Measurements from ENCODE around the gene ZNF827. TPM values are rescaled to one million over a fixed set of nuclear protein-coding genes. Genes with fewer than 3 reads are reported as not detected.

Gene ZNF827
- total RNA-seq, 2 donors from 2014 or later = 5.4 to 13.8 TPM

- Histone ChIP-seq H3K36me3 (replicated peaks in 1 of 2; ENCODE audit: insufficient read depth in 1 of 2, low read depth in 2 of 2) (peaks cover 0 to 2% of the 10 kb centered on the region in 2 donors), H3K4me1 (no peaks in the 10 kb centered on the region), H3K4me3 (no peak overlapping the region), H3K9me3 (no peaks in the 10 kb centered on the region), H3K27ac (no peak overlapping the region), H3K27me3 (no peaks in the 10 kb centered on the region)
- DNase-seq (no peak), ATAC-seq (no peak)
- TF ChIP-seq CTCF (IDR thresholded peaks at IDR 0.05) = no peak
- TF ChIP-seq POLR2A (IDR thresholded peaks at IDR 0.05) = no peak
- intact Hi-C loops (cut with DNase I) = no loop called here
- WGBS, 2 donors = 93 to 97% methylated on average over 2 of the region's 2 CpGs
Observed at GRCh38 chr4:145755802-145756201, 182.8 kb downstream of the ZNF827 start.

- TF ChIP-seq CTCF (IDR thresholded peaks at IDR 0.05) = no peak
- no peak for TF ChIP-seq POLR2A (IDR thresholded peaks at IDR 0.05)
- Histone ChIP-seq H3K27me3 (no peaks in the 10 kb centered on the region), H3K27ac (no peak overlapping the region), H3K4me1 (no peaks in the 10 kb centered on the region), H3K9me3 (no peaks in the 10 kb centered on the region), H3K4me3 (no peak overlapping the region), H3K36me3 (replicated peaks in 1 of 2; ENCODE audit: insufficient read depth in 1 of 2, low read depth in 2 of 2) (no peaks in the 10 kb centered on the region)
- DNase-seq (no peak), ATAC-seq (no peak)
- 77 to 84% methylated on average over 2 of the region's 2 CpGs for WGBS, 2 donors
- intact Hi-C loops (cut with DNase I) = no loop called here
Observed at GRCh38 chr4:145743641-145744040, 195.0 kb downstream of the ZNF827 start.

GRCh38 chr4:145740806-145741205, 197.8 kb downstream of the ZNF827 start:
- Histone ChIP-seq H3K36me3 (replicated peaks in 1 of 2; ENCODE audit: insufficient read depth in 1 of 2, low read depth in 2 of 2) (no peaks in the 10 kb centered on the region), H3K4me3 (no peak overlapping the region), H3K9me3 (no peaks in the 10 kb centered on the region), H3K4me1 (peaks cover 10% of the 10 kb centered on the region), H3K27ac (no peak overlapping the region), H3K27me3 (no peaks in the 10 kb centered on the region)
- DNase-seq (no peak), ATAC-seq (no peak)
- intact Hi-C loops (cut with DNase I) = no loop called here
- WGBS, 2 donors = 81 to 86% methylated on average over 2 of the region's 2 CpGs
- TF ChIP-seq CTCF (IDR thresholded peaks at IDR 0.05) (no peak), POLR2A (IDR thresholded peaks at IDR 0.05) (no peak)

- no peaks in the 10 kb centered on the region for H3K36me3 ChIP-seq (replicated peaks in 1 of 2; ENCODE audit: insufficient read depth in 1 of 2, low read depth in 2 of 2)
- DNase-seq (no peak), ATAC-seq (no peak)
- no peaks in the 10 kb centered on the region for H3K9me3 ChIP-seq
- 11 to 17% methylated on average over 5 of the region's 5 CpGs for WGBS, 2 donors
- TF ChIP-seq CTCF (IDR thresholded peaks at IDR 0.05) = no peak
- no peak for TF ChIP-seq POLR2A (IDR thresholded peaks at IDR 0.05)
- no peak overlapping the region for H3K27ac ChIP-seq
- H3K27me3 ChIP-seq = no peaks in the 10 kb centered on the region
- H3K4me3 ChIP-seq = no peak overlapping the region
- peaks cover 20% of the 10 kb centered on the region for H3K4me1 ChIP-seq
- intact Hi-C loops (cut with DNase I) = no loop called here
Observed at GRCh38 chr4:145739845-145740244, 198.8 kb downstream of the ZNF827 start.

- Histone ChIP-seq H3K36me3 (replicated peaks in 1 of 2; ENCODE audit: insufficient read depth in 1 of 2, low read depth in 2 of 2) (no peaks in the 10 kb centered on the region), H3K27me3 (no peaks in the 10 kb centered on the region), H3K9me3 (no peaks in the 10 kb centered on the region), H3K4me3 (no peak overlapping the region), H3K27ac (peak overlapping the region; percentile 54 to 99 (median 96)), H3K4me1 (peaks cover 48% of the 10 kb centered on the region)
- intact Hi-C loops (cut with DNase I) = no loop called here
- peak; percentile 52 to 75 (median 72) for DNase-seq
- 26 to 46% methylated on average over 6 to 9 of the region's 9 CpGs for WGBS, 2 donors
- TF ChIP-seq CTCF (IDR thresholded peaks at IDR 0.05) = no peak
- peak in 1 of 3 donors; percentile 22 for TF ChIP-seq POLR2A (IDR thresholded peaks at IDR 0.05)
- peak; percentile 18 for ATAC-seq
Observed at GRCh38 chr4:145736241-145736831, 202.3 kb downstream of the ZNF827 start.
